NCI-H1930 (cell line): ENCODE results near the gene ABCA3.
"Not testable (repeated sequence)": the region's sequence is repeated elsewhere in the genome, so short reads cannot be mapped to it uniquely, and the experiment has no call there.

ENCODE experiments used
- DNase-seq, 2 experiments: peaks; one replicate each; lab custom pipeline; 2025; lab: John Stamatoyannopoulos, UW

Gene ABCA3

DNA sequence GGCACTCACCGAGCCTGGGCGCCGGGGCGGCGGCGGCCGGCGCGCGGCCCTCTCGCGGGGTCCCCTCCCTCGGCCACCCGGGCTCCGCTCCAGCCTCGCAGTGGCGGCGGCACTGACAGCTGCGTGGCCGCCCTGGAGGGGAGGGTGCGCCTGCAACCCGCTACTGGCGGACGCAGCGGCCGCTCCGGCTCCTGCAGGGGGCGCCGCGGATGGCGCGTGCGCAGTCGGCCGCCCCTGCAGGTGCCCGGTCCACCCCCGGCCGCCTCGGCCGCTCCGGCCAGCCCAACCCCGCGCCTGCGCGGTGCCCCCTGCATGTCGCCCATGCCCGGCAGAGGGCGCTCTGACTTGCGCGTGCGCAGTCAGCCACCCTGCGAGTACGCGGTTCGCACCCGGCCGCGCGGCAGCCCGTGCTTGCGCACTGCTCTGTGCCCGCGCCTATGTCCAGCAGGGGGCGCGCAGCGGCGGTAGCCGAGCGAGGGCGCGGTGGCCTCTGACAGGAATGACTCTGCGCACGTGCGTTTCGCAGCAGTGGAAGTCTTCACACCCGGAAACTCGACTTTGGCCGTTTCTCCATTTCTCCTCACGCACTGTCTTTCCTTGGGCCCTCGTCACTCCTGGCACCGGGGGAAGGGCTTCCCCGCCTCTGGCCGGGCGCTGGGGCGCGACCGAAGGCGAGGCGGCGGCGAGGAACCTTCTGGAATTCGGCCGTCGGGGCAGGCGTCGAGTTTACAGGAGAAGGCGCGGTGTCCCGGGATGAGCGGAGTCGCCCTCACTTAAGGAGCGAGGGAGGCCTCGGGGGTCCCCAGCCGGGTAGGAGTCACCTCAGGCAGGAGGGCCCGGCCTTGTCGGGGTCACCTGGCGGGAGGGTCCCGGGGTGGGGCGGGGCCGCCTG is at the start of gene ABCA3:
ABCA3 (minus strand) TSS at position 165 of the 892 bp plus-strand sequence. CDS start 14,262 bp downstream, outside the sequence.
- DNase-seq = peak; percentile 95 to 99

- no peak for DNase-seq
These were observed 48.4 kb upstream of the ABCA3 start for GRCh38 chr16:2388875-2389433.

DNA sequence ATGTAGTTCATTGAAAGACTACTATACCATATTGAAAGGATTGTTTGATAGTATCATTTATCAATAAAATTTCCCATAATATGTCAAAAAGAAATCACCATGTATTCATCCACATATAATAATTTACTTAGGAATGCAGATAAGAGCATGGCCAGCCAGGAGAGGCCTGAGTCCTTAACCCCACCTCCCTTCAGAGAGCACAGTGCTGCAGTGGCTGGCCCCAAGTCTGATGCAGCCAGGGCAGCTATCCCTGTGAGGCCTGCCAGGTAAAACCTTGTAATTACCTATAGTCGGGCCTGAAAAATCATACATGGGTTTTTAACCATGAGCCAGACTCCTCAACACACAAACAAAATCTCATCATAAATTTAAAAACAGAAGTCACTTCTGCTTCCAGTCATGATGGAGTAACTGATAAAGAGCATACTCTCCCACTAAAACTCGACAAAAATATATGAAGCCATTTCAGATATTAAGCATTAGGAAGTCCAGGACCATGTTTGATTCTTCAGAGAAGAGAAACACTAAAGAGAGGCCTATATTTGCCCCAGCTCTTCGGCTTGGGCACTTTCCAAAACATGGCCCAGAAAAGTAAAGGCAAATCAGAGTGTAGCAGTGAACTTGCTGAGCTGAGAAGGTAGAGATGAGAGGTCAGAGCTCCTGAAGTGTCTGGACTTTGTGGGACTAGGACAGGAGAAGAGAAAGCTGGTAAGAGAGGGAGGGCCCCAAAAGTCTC is 47.8 kb upstream of the ABCA3 start:
- DNase-seq = no peak

DNA sequence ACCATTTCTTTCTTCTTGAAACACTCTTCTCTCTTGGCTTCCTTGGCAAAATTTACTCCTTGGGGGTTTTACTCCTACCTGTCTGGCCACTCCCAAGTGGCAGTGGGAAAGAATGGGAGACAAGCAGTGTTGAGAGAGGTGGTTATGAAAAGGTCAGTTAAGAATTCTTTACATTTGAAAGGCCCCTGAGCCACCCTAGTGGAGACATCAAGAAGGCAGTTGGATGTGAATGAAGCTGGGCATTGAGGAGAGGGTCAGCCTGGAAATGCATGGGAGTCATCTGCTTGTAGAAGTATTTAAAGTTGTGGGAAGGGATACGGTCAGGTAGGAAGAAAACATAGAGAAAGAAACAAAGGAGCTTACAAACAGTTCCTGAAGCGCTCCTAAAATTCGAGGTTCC is 46.5 kb upstream of the ABCA3 start:
- DNase-seq = no peak

DNA sequence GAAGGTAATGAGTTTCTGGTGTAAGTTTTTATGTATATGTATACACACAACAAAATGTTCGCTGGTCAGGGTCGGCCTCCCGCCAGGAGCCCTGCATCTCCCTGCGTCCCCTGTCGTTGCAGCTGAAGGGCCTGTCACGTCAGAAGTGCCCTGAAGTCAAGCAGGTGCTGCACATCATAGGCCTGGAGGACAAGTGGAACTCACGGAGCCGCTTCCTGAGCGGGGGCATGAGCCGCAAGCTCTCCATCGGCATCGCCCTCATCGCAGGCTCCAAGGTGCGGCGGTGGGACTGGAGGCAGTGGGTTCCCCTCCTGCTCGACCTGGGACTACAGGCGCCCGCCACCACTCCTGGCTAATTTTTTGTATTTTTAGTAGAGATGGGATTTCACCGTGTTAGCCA is 45.5 kb upstream of the ABCA3 start:
- DNase-seq = not testable (repeated sequence)

DNA sequence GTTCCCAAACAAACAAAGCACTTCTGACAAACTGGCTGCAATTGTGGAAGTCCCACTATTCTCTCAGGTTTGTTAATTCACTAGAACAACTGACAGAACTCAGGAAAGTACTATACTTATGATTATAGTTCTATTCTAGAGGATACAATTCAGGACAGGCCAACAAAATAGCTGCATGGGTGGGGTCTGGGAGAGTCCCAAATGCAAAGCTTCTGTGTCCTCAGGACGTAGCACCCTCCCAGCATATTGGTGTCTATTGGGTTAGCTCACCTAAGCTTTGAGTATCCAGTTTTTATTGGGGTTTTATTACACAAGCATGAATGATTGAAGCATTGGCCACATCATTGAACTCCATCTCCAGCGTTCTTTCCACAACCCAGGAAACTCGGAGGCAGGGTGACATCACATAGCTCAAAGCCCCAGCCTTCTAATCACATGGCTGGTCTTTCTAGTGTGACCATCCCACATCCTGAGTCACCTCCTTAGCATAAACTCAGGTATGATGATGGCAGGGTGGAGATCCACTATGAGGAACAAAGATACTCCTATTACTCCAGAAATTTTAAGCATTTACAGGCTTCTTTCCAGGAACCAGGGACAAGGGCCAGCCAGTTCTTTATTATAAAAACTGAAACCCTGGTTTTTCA is 44.8 kb upstream of the ABCA3 start:
- DNase-seq = no peak

GRCh38 chr16:2384426-2384825 is 43.9 kb upstream of the ABCA3 start:
- no peak for DNase-seq

GRCh38 chr16:2383501-2383900 is 43.0 kb upstream of the ABCA3 start:
- DNase-seq = no peak

DNA sequence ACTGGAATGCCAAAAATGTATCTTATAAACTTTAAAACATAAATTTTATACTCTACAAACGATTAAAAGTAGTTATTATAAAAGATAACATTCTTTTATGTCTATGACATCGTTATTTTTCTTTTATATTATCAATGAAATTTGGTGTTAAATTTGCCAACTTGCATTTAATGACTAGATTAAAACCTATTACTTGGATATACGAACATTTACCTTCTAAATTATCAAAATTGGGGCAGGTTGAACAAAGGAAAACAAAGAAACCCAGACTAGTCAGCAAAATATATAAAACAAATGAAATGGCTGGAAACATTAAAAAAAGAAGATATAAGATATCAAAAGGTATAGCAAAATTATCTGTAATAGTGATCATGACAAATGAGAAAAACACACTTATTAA is 34.1 kb upstream of the ABCA3 start:
- no peak for DNase-seq

GRCh38 chr16:2373176-2373575 is 32.6 kb upstream of the ABCA3 start:
- DNase-seq = no peak

DNA sequence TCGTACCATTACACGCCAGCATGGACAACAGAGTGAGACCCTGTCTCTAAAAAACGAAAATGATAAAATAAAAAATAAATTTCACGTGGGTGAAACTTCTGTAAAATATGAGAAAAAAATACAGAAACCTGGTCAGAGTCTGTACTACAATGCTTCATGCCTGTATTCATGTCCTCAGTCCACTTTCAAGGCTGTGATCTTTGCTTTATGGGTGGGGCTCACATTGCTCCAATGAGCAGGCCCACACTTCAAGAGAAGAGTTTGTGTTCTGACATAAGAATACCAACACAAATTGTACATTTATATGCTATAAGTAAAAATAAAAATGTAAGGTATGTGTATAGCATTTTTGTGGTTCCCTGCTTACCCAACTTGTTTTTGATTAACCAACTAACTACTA is 32.2 kb upstream of the ABCA3 start:
- no peak for DNase-seq

GRCh38 chr16:2371421-2371820 is 30.9 kb upstream of the ABCA3 start:
- no peak for DNase-seq

DNA sequence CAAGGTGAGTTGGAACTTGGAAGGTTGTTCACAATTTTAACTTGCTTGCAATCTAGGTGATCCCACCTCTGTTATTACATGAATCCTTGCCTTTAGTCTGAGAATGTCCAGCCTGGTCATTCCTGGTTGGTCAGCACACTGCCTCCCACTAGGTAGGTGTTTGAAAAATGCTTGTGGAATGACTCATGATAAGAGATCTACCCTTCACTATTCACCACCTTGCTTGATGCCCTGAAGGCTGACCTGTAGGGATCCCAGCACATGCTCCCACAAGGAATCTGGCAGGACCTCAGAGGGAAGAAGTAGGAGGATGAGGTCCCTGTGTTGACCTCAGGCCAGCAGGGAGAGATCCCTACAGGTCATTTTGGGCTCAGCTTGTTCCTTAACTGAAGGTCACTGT is 30.2 kb upstream of the ABCA3 start:
- no peak for DNase-seq

GRCh38 chr16:2366660-2367309 is 26.3 kb upstream of the ABCA3 start:
- no peak for DNase-seq

GRCh38 chr16:2365397-2366294 is 25.1 kb upstream of the ABCA3 start:
- DNase-seq = no peak

DNA sequence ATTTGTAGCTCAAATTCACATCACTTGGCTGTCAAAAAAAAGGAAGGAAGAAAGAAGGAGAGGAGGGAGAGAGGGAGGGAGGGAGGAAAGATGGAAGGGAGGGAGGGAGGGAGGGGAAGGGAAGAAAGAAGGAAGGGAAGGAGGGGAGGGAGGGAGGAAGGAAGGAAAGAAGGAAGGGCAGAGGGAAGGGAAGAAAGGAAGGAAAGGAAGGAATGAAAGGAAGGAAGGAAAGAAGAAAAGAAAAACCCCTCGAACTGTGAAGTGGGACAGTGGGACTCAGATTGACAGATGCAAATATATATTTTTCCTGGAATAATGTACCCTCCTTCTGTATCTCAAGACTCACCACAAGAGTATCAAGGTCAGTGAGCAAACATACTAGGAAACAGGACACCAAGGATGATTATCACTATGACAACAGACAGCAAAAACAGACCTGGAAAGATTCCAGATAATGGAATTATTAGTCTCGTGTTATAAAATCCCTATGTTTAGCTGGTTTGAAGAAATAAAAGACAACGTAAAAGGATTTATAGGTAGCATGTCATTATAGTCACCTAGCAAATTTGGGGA is 24.2 kb upstream of the ABCA3 start:
- DNase-seq = no peak

GRCh38 chr16:2362218-2362617 is 21.7 kb upstream of the ABCA3 start:
- no peak for DNase-seq

DNA sequence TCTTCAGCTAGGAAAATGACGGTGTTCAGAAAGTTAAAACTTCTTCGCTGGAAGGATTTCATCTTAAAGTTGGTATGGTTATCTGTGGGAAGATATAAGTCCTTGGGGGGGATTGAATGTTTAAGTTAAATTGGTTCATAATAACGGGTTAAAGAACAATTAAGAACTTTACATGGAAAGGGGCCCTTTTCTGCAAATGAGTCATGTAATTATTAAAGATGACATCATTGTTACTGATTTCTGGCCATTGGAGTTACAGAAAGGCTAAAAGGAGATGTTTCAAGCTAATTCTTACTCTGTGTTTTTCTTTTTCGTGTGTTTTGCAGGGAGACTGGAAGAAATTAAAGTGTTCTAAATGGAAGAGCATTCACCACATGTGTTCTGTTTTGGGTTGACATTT is 20.6 kb upstream of the ABCA3 start:
- no peak for DNase-seq

DNA sequence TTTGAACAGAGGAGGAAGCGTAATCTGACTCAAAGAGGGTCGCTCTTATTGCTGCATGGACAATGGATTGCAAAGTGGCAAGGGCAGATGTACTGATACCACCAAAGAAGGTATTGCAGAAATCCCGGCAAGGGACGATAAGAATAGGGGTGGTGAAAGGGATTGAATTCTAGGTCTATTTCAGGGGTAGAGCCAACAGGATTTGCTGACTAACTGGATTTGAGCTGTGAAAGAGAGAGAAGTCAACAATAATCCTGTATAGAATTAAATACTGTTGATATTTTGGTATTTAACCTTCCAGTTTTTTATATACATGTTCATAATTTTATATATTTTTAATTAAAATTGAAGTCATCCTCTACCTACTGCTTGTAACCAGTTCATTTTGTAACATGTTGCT is 19.4 kb upstream of the ABCA3 start:
- DNase-seq = no peak

- DNase-seq = no peak
These were observed 18.3 kb upstream of the ABCA3 start for GRCh38 chr16:2358811-2359210.

GRCh38 chr16:2357331-2357730 is 16.8 kb upstream of the ABCA3 start:
- DNase-seq = no peak
